AG08396 (cell line): ENCODE data around the gene ETV6.

ENCODE experiments used
- DNase-seq: peaks from one replicate; pipeline ENCODE4 v3.0.0; 2012; ENCODE audit warnings: low spot score, mixed read lengths

The ETV6 gene

GRCh38 chr12:11718105-11718504 is 68.6 kb downstream of the ETV6 start:
- DNase-seq: no peak

- peak; percentile 58 for DNase-seq
Observed at GRCh38 chr12:11718768-11719253, 69.3 kb downstream of the ETV6 start.

GRCh38 chr12:11719678-11720099 is 70.2 kb downstream of the ETV6 start:
- DNase-seq: peak; percentile 88

- no peak for DNase-seq
Observed at GRCh38 chr12:11722071-11722470, 72.6 kb downstream of the ETV6 start.

GRCh38 chr12:11722578-11723138 is 73.2 kb downstream of the ETV6 start:
- DNase-seq: no peak

GRCh38 chr12:11723993-11724392 is 74.5 kb downstream of the ETV6 start:
- DNase-seq: no peak

- no peak for DNase-seq
Observed at GRCh38 chr12:11724888-11725311, 75.4 kb downstream of the ETV6 start.

- no peak for DNase-seq
Observed at GRCh38 chr12:11725686-11726085, 76.2 kb downstream of the ETV6 start.

- no peak for DNase-seq
Observed at GRCh38 chr12:11726659-11727058, 77.2 kb downstream of the ETV6 start.

GRCh38 chr12:11727133-11727664 is 77.7 kb downstream of the ETV6 start:
- DNase-seq: no peak

- DNase-seq: no peak
Observed at GRCh38 chr12:11728154-11728755, 78.8 kb downstream of the ETV6 start.

- no peak for DNase-seq
Observed at GRCh38 chr12:11729008-11729407, 79.5 kb downstream of the ETV6 start.

- DNase-seq: no peak
Observed at GRCh38 chr12:11729439-11730150, 80.1 kb downstream of the ETV6 start.

- DNase-seq: no peak
Observed at GRCh38 chr12:11730299-11731041, 81.0 kb downstream of the ETV6 start.

- DNase-seq: no peak
Observed at GRCh38 chr12:11731042-11731357, 81.5 kb downstream of the ETV6 start.

GRCh38 chr12:11731455-11731854 is 82.0 kb downstream of the ETV6 start:
- DNase-seq: no peak

- DNase-seq: no peak
Observed at GRCh38 chr12:11732023-11732422, 82.5 kb downstream of the ETV6 start.

GRCh38 chr12:11732715-11733114 is 83.2 kb downstream of the ETV6 start:
- DNase-seq: no peak

- no peak for DNase-seq
Observed at GRCh38 chr12:11734580-11735180, 85.2 kb downstream of the ETV6 start.

- no peak for DNase-seq
Observed at GRCh38 chr12:11738450-11738849, 89.0 kb downstream of the ETV6 start.

GRCh38 chr12:11739980-11740577 is 90.6 kb downstream of the ETV6 start:
- DNase-seq: no peak
